SW 1271 (cell line): ENCODE measurements around the gene SEC24B.
A peak's percentile ranks its signal among the peaks of the same experiment; 100 is the strongest.

Source experiments
- DNase-seq, 2 experiments: peaks; one replicate each; lab custom pipeline; 2025; lab: John Stamatoyannopoulos, UW

The SEC24B gene

DNA sequence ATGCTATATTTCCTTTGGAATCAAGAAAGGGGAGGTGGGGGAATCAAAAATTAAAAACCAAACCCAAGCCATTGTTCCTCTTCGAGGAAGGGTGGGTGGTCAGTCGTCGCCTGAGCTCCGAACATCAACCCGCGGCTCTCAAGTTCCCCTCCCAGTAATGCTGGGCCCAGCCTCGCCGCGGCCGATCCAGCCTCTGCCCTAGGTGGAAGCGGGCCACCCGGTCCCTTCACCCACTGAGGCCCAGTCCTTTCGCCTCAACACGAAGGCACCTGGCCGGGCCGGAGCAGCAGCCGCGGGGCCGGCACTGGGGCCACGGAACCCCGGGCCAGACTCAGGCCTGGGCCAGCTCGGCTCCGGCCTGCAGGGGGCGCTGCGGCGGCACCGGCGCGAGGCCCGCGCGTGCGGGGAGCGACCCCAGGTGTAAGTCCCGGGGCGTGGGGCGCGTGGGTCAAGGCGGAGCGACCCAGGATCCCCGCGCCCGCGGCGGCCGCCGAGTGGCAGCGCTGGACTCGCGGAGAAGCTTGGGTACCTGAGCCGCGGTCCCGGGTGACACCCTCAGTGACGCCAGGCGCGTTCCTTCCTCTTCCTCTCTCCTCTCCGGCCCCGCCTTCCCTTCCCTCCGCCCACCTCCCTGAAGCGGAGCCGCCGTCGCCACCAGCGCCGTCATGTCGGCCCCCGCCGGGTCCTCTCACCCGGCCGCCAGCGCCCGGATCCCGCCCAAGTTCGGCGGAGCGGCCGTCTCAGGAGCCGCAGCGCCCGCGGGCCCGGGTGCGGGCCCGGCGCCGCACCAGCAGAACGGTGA, at the start of gene SEC24B:
Gene SEC24B, plus strand, starts transcription at position 611 of the 802 bp plus-strand sequence. Its CDS starts 55 bp downstream, at position 666.
- DNase-seq = peak; percentile 15 to 65

DNA sequence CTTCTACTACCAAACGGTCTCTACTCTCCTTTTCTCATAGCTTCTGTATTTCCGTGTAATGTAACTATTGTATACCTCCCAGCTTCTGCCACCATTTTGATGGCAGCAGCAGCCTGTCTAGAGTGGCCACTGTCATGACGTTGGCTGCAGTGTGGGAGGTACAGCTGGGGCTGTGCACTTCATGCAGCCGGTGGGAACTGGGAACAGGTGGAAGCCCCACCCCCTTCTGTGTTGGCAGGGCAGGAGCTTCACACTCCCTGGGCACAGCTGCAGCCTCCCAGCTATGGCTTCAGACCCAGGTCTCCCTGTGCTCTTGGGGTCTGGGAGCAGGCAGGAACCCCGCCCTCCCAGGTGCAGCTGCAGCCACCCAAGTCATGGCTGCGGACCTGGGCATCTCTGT, 49.8 kb upstream of the SEC24B start:
- DNase-seq = no peak

DNA sequence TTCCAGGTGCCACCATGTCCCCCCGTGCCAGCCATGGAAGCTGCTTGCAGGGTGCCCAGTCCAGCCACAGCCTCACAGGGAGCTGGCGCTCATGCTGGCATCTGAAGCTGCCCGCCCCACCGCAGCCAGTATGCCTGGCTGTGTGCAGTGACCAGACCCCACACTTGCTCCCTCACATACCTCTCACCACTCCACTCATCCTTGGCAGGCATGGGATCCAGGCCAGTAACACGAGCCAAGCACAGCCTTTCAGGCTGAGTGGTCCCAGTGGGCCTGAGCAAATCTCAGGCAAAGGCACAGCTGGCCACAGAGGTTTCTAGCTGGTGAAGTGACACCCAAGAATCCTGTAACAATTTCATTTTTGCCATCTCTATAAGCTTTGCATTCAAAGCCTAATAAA, 48.4 kb upstream of the SEC24B start:
- DNase-seq = no peak

DNA sequence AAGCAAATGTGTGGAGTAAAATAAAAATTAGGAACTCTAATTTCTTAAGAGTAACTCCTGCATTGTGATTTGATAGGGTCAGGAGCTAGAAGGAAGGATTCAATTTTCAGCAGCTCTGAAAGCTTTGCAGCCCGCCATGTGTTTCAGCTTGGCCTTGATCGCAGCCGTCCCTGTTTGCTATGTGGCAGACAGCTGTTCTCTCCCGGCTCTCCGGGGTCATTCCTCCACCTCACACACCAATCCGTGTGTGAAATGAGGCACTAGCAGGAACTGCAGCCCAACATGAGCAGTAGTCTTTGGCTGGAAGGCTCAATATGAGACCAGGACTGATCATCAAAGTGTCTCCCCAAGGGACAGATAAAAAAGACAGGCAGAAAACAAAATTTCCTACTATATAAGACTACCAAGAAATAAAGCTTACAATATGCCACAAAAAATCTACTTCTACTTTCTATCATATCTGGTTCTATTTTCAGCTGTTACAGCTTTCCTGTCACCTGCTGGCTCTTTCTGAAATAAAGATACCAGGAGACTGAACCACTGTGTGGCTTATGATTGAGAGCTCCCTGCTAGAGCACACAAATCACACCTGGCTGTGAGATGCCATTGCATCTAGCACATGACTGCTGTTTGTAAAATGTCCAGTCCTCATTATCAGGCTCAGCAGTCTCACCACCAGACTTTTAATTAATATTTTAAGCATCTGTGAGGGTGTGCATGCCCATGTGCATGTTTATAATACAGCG, 44.1 kb upstream of the SEC24B start:
- DNase-seq = no peak

DNA sequence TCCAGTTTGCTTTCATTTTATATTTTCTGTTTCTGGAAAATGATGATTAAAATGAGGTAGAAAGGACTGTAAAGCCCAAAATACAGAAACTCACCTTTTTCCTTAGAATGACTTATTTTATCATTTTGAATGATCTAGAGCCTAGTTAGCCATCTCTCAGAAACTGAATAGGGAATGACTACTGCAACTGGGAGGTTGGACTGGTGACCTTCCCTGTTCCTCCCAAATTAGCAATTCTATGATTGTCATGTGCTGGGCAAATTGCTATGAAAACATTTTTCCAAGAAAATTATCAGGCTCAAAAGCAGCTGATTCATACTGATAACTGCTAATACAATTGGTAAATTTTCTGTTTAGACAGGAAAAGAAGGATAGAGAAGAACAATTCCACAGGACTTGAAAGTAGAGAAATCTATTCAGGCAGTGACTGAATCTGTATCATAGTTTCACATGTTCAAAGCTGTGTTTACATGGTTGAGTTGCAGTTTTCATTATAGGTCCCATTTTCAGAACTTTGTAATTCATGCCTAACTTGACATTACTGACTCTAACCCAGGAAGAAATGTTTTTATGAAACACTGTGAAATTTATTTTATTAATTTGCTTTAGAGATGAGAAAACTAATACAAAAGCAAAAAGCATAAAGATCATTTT, 43.4 kb upstream of the SEC24B start:
- DNase-seq = no peak

DNA sequence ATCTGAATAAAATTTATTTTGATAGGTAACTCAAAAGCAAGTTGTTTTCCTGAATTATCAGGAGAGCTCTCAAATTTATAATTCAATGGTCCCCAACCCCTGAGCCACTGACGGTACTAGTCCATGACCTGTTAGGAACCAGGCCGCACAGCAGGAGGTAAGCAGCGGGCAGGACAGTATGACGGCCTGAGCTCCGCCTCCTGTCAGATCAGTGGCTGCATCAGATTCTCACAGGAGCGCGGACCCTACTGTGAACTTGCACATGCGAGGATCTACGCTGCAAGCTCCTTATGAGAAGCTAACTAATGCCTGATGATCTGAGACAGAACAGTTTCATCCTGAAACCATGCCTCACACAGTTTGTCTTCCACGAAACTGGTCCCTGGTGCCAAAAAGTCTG, 37.9 kb upstream of the SEC24B start:
- no peak for DNase-seq

DNA sequence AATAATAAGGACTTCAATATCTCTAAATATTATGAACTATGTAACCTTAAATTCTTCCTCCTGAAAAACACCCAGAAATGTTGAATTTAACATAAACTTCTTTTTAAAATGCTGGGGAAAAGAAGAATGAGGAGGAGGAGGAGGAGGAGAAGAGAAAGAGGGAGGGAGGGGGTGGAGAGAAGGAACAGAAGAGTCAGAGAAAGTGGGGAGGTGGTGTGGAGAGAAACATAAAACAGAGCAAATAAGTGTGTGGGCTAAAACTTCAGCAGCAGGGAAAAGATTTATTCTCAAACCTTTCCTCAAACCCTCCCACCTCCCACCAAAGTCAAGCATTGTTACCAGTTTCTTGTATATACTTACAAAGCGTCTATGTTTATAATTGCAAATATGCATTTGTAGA, 34.7 kb upstream of the SEC24B start:
- DNase-seq = no peak

DNA sequence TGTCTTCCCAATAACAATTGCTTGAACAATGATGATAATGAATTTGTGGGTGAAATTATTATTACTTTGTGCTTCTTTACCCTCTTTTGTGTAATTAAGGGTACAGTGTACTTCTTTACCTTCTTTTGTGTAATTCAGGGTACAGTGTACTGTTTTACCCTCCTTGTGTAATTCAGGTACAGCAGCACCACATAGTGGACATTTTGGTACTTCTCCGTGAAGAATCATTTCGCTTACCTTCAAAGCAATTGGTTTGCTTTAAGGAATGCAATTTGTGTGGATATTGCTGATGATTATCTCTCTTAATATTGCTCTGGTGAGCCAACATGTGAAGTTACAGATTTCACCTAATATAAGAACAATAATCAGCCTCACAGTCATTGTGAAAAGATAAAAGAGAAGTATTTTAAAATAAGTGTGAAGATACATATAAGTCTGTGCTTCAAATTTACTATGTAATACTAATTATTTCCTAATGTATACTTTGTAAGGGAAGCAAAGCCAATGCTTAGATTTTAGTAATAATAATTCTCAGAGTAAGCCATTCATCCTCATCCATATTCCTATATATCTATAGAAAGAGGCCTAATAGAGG, 27.2 kb upstream of the SEC24B start:
- DNase-seq = peak in 1 of 2 experiments; percentile 32

DNA sequence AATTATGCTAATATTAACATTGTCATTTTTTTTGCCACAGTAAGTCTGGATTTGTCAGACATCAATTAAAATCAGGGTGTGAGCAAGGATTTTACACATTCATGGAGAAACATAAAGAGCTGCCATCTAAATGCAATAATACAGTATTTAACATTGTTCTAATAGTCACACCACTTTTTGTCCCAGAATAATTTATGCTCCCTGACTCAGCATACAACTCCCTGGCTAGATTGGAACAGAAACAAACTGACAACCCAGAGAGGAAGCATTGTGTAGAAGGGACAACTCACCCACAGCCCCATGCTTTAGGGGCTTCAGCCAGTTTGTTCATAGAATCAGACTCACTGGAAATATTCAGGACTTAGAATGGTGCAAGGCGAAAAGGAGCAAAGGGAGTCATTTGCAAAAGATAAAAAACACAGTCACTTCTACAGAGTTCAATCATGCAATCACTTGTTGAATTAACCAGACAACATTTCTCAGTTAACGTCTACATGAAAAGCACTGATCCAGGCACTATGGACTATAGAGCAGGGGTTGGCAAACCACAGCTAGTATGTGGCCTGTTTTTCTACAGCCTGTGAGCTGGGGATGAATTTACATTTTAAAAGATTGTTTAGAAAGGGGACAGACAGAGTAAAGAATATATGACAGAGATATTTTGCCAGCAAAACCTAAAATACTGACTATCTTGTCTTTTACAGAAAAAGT, 26.4 kb upstream of the SEC24B start:
- no peak for DNase-seq

DNA sequence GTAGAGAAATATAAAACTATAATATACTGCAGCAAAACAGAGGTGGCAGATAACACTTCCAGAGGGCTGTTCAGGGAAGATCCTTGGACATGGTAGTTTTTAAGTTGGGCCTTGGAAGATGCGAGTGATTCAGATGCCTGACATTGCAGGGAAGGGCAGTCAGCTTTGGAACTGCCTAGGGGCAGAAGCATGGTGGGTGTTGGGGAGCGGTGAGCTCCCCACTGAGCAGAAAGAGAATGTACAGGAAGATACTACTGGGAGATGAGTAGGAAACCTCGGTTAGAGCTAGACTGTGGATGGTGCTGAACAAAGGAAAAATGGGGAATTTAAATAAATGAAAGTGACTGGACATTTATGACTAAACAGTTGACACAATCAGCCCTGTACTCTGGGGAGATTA, 24.9 kb upstream of the SEC24B start:
- DNase-seq = no peak

DNA sequence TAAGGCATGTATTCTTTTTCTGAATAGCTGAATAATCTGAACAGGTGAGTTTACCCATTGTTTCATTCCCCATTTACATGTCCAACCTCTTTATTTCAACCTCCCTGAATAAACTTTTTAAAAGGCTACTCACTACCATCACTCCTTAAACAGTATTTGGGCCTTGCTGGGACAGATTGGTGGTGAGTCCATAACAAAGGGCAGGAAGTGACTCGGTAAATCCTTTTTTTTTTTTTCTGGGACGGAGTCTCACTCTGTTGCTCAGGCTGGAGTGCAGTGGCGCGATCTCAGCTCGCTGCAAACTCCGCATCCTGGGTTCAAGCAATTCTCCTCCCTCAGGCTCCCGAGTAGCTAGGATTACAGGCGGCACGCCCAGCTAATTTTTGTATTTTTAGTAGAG, 23.4 kb upstream of the SEC24B start:
- DNase-seq = no peak

DNA sequence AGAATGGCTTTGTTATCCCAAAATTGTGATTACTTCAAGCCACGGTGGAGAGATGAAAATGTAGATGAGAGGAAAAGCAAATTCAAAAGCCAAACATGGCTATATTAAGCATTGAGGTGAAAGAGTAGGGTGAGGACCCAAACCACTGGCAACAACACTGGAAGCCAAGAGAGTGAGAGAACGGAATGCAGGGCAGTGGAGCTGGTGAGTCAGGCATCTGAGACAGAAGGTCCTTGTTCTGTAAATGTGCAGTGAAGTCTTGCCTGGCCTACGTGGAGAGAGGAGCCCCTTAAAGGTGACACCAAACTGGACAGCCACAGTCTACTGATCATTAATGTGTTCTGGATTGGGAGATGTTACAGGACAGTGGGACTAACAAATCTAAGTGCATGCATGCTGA, 22.8 kb upstream of the SEC24B start:
- DNase-seq = no peak

DNA sequence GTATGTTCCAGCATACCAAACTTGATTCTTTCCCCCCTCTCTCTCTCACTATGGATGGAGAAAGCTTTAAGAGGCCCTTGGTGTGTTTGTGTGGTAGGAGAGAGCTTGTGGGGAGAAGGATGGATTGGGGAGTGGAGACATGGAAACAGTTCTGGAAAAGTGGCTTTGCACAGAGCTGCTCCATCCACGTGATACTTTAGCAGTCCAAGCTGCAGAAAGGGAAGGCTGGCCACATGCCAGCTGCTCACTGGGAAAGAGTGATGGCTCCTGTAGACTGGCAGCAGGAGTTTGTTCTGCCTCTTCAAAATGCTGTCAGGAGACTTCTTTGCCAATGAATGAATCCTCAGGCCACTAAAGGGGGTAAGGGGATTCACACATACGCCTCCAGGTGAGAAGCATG, 21.7 kb upstream of the SEC24B start:
- no peak for DNase-seq

DNA sequence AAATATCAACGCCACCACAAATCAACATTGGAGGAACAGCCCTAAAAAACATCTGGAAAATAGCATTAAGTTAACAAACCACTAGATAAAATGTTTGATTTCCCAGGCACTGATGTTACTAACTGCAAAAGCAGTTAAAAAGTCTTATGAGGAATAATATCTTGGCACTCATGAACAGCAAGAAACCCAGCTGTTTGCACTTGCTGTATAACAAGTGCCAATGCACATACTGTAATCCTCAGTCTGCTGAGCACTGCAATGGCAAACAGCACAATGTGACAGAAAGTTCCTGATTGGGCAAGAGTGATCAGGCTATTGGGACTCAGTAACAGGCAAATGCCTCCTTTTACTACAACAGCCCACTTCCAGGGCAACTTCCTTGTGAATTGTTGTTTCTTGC, 20.8 kb upstream of the SEC24B start:
- DNase-seq = no peak

DNA sequence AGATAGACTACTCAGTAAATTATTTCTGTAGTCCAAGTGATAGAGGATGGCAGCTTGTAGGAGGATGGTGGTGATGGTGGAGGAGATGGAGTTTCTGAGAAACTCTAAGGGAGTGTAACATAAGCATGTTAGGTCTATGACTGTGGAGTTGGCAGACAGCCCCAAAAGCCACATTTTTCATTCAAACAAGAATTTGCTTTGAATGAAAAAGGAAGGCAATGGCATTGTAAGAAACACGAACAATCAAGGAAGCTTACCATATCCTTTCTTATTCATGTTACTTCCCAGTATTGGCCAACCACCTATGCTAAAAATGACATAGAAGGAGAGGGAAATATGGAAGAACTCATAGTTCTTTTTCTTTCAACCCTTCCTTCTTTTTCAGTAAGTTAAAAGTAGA, 18.7 kb upstream of the SEC24B start:
- no peak for DNase-seq

DNA sequence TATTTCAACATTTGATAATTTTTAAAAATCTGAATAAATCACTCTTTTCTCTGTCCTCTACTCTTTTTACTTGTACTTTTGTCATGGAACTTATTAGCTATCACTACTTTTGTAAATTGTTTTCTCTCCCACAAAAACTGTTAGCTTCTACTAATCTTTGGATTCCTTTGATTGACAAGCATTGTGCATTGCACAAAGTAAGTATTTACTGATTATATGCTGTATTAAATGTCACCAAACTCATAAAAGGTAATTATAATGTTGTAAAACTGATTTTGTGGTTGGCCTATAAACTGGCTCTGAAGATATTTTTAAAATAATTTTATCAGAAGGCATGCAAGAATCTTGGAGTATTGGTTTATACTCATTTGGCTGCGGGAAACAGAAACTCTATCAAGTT, 15.0 kb upstream of the SEC24B start:
- no peak for DNase-seq

DNA sequence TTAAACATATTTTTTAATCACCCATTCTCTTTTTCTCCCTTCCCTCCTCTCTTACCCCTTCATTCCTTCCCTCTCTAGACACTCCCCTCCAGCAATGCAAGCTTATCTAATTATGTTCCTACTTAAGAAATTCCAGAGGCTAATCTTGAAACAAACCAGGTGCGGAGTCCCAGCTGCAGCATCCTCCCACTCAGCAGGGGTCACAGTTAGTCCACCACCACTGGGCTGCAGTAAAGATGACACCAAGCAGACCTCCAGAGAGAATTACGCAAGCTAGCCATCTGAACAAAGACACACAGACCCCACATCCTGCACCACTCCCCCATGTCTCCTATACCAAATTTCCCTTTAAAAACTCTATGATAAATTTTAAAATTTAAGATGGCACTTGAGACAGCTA, 13.9 kb upstream of the SEC24B start:
- DNase-seq = no peak

DNA sequence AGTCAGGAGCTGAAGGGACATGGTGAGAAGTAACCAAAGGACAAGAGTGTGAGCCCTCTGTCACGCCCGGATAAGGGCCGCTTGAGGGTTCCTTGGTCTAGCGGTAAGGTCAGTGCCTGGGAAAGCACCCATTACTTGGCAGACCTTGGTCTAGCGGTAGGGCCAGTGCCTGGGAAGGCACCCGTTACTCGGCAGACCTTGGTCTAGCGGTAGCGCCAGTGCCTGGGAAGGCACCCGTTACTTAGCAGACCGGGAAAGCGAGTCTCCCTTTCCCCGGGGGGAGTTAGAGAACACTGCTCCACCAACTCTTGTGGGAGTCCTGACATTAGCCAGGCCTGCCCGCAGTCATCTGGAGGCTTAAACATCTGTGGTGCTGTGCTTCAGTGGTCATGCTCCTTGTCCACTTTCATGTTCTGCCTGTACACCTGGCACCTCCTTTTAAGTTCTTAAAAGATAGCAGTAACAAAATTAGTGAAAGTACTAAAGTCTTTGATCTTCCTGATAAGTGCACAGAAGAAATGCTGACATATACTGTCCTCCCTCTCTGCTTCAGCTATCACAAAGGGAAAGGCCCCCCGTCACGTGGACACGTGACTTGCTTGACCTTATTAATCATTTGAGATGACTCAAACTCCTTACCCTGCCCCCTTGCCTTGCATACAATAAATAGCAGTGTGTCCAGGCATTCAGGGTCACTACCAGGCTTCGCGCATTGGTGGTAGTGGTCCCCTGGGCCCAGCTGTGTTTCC, 9.3 kb upstream of the SEC24B start:
- DNase-seq = no peak

DNA sequence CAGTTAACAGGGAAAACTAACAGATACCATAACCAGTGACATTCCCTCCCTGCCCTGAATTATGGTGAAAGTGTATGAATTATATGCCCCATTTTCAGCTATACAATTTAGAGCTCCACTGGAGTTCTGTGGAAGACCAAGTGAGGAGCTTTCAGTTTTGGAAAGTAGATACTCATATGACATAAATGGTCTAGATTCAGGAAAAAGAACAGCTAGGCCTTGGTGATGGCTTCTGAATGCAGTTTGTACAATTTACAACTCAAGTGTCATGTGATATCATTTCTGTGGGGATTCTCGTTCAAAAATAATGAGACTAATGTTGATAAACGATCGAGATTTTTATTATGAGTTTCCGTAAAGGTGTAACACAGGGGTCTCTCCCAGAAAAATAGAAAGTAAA, 8.2 kb upstream of the SEC24B start:
- DNase-seq = no peak

DNA sequence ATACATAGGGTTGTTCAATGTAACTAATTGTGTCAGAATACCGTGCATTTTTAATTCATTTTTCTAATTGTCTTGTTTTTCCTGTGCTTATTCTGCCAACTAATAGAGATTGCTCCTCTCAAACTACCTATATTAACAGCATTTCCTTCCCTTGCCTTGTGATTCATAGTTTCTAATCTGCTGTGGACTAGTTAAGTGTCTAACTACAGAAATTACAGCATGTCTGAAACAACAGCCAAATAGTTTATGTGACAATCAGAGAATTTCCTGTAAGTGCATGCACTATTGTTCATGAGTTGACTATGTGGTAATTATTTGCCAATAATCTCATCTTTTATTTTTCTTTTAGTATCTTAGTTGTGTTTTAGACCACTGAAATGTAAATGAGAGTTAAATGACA, 4.1 kb upstream of the SEC24B start:
- DNase-seq = no peak

DNA sequence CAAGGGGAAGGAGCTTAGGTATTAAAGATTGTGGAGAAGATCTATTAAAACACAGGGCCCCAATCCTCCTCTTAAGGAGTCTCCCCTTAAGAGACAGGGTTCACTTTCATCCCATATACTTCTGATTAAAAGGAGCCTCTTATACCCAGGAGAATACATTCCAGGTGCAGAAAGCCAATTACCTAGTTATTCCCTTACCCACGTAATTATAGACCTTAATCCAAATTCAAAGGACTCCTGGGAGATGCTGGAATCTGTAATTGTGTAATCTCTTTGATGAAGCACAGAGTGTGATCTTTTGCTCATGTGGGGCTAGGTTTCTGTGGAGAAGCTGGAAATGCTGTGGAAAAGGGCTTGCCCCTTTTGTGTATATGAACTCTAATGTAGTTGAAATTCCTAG, 1.4 kb upstream of the SEC24B start:
- no peak for DNase-seq
